ENCODE measurements around the gene FZR1. TPM values are rescaled to one million over a fixed set of nuclear protein-coding genes. Genes with fewer than 3 reads are reported as not detected.
A peak's percentile ranks its signal among the peaks of the same experiment; 100 is the strongest.

FZR1 gene
- total RNA-seq, 6 experiments from 2014 or later = 18.7 to 34.1 (median 23.8) TPM

- TF ChIP-seq POLR2A (IDR thresholded peaks at IDR 0.05) (no peak), CTCF (IDR thresholded peaks at IDR 0.05) (no peak)
- no peaks in the 10 kb centered on the region for H3K36me3 ChIP-seq
- no peak overlapping the region for H3K27ac ChIP-seq
- peaks cover 0 to 4% of the 10 kb centered on the region in 2 donors for H3K27me3 ChIP-seq
- H3K9me3 ChIP-seq = no peaks in the 10 kb centered on the region
- peaks cover 0 to 16% (median 0%) of the 10 kb centered on the region in 4 donors for H3K4me1 ChIP-seq
- no peak for DNase-seq
- ATAC-seq = no peak
- no peak overlapping the region for H3K4me3 ChIP-seq
- 88% methylated on average over 1 of the region's 2 CpGs for whole genome bisulfite sequencing (ENCODE audit: insufficient coverage, low coverage, low lambda C conversion rate, missing lambda C conversion rate)
- intact Hi-C loops (cut with DNase I) = loop anchor here (5.0 kb wide), 1 partner anchor 156 kb away; no protein-coding TSS in a partner anchor
These were observed 28.2 kb upstream of the FZR1 start for GRCh38 chr19:3477951-3478350.

DNA sequence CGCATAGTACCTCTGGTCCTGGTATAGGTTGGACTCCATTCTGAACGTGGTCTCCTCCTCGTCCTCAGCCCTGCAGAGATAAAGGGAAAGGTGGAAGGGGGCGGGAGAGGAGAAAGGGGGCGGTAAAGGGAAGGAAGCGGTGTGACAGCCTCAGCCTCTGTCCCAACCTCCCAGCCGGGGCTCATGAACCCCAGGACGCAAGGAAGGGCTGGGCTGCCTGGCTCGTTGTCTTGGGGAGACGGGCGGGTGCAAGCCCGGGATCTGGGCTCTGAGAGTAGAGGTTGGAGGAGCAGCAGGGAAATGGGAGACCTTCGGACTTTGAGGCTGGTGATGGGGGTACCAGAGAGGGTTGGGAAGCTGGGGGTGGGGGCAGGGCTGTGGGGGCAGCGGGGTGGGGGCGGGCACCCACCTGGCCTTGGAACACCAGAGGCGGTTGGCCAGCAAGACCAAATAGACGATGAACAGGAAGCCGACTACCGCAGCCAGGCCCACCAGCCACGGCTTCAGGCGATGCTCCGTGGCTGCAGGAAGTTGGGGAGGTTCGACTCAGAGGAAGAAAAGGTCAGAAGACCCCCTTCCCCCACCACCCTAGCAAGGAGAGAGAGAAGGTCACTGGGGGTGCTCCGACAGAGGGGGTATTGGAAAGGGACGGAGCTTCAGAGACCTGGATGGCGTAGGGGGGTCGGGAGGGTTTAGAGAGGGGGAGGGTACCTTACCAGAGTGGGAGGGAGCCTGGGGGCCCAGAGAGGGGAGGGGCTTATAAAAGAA, 27.5 kb upstream of the FZR1 start:
- intact Hi-C loops (cut with DNase I) = loop anchor here (5.0 kb wide), 1 partner anchor 156 kb away; no protein-coding TSS in a partner anchor
- no peaks in the 10 kb centered on the region for H3K36me3 ChIP-seq
- H3K4me1 ChIP-seq = peaks cover 0 to 10% (median 0%) of the 10 kb centered on the region in 4 donors
- no peak for ATAC-seq
- H3K9me3 ChIP-seq = no peaks in the 10 kb centered on the region
- H3K4me3 ChIP-seq = no peak overlapping the region
- H3K27ac ChIP-seq = no peak overlapping the region
- TF ChIP-seq POLR2A (IDR thresholded peaks at IDR 0.05) (no peak), CTCF (IDR thresholded peaks at IDR 0.05) (no peak)
- DNase-seq = no peak
- H3K27me3 ChIP-seq = peaks cover 0 to 4% of the 10 kb centered on the region in 2 donors
- 33% methylated on average over 22 of the region's 27 CpGs for WGBS (ENCODE audit: insufficient coverage, low coverage, low lambda C conversion rate, missing lambda C conversion rate)

DNA sequence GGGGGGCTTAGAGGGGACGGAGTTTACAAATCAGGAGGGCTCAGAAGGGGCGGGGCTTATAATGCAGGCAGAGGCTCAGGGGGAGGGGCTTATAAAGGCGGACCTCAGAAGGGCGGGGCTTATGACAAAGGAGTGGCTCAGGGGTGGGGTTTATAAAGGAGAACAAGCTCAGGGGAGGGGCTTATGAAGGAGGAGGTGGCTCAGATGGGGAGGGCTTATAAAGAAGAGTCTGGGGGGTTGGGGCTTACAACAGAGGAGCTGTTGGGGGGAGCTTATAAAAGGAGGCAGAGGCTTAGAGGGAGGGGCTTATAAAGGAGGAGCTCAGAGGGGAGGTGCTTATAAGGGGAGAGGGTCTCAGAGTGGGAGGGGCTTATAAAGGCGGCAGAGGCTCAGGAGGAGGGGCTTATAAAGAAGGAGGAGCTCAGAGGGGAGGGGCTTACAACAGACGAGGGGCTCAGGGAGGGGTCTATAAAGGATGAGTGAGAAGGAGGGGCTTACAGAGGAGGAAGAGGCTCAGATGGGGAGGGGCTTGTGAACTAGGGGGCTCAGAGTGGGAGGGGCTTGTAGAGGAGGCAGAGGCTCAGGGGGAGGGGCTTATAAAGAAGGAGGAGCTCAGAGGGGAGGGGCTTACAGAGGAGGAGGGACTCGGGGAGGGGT, 26.8 kb upstream of the FZR1 start:
- Histone ChIP-seq H3K36me3 (no peaks in the 10 kb centered on the region), H3K27ac (no peak overlapping the region), H3K4me1 (peaks cover 0 to 4% (median 0%) of the 10 kb centered on the region in 4 donors), H3K27me3 (peaks cover 0 to 4% of the 10 kb centered on the region in 2 donors), H3K4me3 (no peak overlapping the region), H3K9me3 (no peaks in the 10 kb centered on the region)
- intact Hi-C loops (cut with DNase I) = loop anchor here (5.0 kb wide), 1 partner anchor 157 kb away; no protein-coding TSS in a partner anchor
- TF ChIP-seq POLR2A (IDR thresholded peaks at IDR 0.05) (no peak), CTCF (IDR thresholded peaks at IDR 0.05) (no peak)
- DNase-seq (no peak), ATAC-seq (peak in 1 of 4 donors; percentile 12)
- WGBS (ENCODE audit: insufficient coverage, low coverage, low lambda C conversion rate, missing lambda C conversion rate) = 31% methylated on average over 7 of the region's 7 CpGs

DNA sequence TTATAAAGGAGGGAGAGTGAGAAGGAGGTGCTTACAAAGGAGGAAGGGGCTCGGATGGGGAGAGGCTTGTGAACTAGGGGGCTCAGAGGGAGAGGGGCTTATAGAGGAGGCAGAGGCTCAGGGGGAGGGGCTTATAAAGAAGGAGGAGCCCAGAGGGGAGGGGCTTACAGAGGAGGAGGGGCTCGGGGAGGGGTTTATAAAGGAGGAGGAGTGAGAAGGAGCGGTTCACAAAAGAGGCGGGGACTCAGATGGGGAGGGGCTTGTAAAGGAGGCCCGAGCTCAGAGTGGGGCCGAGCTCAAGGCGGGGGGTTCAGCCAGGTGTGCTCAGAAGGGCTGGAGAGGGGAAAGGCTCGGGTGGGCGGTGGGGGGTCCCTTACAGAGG, 26.3 kb upstream of the FZR1 start:
- Histone ChIP-seq H3K4me3 (no peak overlapping the region), H3K27ac (no peak overlapping the region), H3K9me3 (no peaks in the 10 kb centered on the region), H3K4me1 (peaks cover 0 to 4% (median 0%) of the 10 kb centered on the region in 4 donors), H3K36me3 (no peaks in the 10 kb centered on the region), H3K27me3 (peaks cover 0 to 4% of the 10 kb centered on the region in 2 donors)
- TF ChIP-seq POLR2A (IDR thresholded peaks at IDR 0.05) (no peak), CTCF (IDR thresholded peaks at IDR 0.05) (no peak)
- DNase-seq (no peak), ATAC-seq (peak in 1 of 4 donors; percentile 10)
- intact Hi-C loops (cut with DNase I) = loop anchor here (5.0 kb wide), 1 partner anchor 158 kb away; no protein-coding TSS in a partner anchor
- 25% methylated on average over 6 of the region's 9 CpGs for WGBS (ENCODE audit: insufficient coverage, low coverage, low lambda C conversion rate, missing lambda C conversion rate)
